NCI-H82 treated with DMSO at 0.1 percent for 48 hours (cell line): ENCODE data around the gene RELA.
"Not testable (repeated sequence)": the region's sequence is repeated elsewhere in the genome, so short reads cannot be mapped to it uniquely, and the experiment has no call there.

Experiments used
- DNase-seq: peaks from one replicate; lab custom pipeline; 2025; ENCODE audit not compliant: unreplicated experiment; lab: John Stamatoyannopoulos, UW

RELA gene

GRCh38 chr11:65672180-65672860, 9.6 kb upstream of the RELA start:
- DNase-seq: no peak

GRCh38 chr11:65663639-65664200, 1.0 kb upstream of the RELA start:
- DNase-seq: no peak

DNA sequence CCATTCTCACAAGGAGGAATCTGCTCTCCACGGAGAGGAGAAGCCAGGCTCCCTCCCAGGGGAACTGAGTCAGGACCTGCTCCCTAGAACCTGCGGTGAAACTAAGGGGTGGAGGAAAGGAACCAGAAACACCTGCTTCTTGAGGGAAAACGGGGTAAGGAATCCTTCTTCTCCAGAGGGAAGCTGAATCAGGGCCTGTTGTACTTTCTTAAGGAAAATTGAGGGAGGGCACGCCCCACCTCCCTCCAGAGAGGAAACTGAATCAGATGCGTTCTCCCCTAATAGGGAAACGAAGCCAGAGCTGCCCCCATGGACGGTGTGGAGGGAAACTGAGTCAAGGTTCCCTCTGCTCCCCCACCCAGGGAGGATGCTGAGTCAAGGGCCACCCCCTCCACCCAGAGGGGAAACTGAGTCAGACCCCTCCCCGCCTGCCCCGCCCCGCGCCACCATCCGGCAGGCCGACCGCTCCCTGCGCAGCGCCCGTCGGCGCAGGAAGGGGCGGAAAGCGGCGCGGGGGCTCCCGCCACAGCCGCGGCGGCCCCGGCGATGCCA, 393 bp downstream of the RELA start:
- no peak for DNase-seq

DNA sequence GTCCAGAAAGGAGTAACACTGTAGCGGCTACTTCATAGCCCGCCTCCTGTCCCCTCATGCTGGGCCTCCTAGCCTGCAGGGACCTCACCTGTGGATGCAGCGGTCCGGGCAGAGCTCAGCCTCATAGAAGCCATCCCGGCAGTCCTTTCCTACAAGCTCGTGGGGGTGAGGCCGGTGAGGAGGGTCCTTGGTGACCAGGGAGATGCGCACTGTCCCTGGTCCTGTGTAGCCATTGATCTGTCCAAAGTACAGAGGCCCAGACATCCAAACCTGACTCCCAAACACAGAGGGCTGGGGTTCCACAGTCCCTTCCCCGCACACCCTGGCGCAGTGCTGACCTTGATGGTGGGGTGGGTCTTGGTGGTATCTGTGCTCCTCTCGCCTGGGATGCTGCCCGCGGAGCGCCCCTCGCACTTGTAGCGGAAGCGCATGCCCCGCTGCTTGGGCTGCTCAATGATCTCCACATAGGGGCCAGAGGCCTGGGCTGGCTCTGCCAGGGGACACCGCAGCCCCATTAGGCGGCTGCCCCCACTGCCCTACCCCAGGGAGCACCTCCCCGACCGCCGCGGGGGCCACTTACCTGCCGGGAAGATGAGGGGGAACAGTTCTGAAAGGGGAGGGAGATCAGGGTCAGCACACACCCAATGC, 993 bp downstream of the RELA start:
- DNase-seq: no peak

- DNase-seq: not testable (repeated sequence)
Observed at GRCh38 chr11:65660908-65661307, 1.8 kb downstream of the RELA start.

GRCh38 chr11:65660038-65660437, 2.7 kb downstream of the RELA start:
- DNase-seq: no peak

- no peak for DNase-seq
Observed at GRCh38 chr11:65658174-65659021, 4.3 kb downstream of the RELA start.

DNA sequence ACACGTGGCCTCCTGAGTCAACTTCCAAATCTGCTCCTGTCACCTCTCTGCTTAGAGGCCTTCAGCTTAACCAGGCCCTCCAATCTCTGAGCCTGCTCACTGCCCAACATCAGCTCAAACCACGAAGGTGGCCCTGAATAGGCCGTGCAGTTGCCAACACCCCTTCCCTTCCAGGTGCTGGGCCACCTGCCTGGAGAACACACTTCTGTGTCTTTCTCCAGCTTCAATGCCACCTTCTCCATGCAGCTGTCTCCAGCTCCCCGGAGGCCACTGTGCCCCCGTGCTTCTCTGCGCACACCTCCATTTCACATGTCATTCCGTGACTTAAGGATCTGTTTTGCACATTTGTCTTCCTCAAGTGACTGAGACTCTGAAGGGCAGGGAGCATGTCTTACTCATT, 5.3 kb downstream of the RELA start:
- DNase-seq: no peak

DNA sequence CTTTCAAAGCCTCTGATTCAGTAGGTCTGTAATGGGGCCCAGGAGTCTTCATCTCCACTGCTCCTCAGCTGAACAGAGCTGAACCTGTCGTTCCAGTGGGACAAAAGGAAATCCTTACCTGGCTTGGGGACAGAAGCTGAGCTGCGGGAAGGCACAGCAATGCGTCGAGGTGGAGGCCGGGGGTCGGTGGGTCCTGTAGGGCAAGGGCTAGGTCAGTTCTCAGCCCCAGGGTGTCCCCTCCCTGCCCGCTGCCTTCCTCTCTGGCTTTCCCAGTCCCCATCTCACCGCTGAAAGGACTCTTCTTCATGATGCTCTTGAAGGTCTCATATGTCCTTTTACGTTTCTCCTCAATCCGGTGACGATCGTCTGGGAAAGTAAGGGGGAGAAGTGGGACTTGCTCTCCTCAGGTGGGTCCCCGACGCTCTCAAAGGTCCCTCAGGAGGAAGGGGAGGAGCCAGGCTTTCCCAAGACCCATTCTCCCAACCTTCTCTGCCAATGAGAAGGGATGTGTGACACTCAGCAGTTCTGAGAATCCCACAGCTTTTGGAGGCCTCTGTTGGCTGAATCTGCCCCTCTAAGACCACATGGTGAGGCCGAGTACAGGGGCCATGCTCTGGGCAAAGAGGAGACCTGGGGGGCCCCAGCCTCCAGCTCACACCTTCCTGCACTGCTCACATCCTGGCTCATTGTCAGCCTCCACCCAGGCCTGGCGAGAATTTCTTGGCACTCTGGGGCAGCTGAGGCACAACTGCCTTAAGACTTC, 7.0 kb downstream of the RELA start:
- no peak for DNase-seq

DNA sequence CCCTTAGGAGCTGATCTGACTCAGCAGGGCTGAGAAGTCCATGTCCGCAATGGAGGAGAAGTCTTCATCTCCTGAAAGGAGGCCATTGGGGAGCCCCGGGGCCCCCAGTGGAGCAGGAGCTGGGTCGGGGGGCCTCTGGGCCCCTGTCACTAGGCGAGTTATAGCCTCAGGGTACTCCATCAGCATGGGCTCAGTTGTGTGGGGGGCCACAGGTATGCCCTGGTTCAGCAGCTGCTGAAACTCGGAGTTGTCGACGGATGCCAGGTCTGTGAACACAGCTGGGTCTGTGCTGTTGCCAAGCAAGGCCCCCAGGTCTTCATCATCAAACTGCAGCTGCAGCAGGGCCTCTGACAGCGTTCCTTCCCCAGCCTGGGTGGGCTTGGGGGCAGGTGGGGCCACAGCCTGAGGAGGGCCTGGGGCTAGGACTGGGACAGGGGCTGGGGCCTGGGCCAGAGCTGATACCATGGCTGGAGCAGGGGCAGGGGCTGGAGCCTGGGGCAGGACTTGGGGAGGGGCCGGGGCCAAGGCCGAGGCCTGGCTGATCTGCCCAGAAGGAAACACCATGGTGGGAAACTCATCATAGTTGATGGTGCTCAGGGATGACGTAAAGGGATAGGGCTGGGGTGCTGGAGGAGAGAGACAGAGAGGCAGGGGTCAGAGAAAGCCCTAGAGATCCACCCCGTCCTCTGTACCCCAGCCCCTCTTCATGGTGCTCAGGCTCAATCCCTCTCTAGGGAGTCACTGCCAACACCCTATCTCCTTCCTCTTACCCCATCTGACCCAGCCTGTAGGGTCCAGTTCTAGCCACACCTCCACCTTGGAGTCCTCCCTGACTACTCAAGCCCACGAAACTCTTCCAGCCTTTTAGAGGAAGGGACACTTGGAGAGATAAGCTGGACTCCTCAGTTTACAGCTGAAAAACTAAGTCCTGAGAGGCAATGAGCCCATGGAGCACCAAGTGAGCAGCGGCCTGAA, 8.1 kb downstream of the RELA start:
- no peak for DNase-seq

GRCh38 chr11:65653229-65654225, 9.2 kb downstream of the RELA start:
- no peak for DNase-seq

DNA sequence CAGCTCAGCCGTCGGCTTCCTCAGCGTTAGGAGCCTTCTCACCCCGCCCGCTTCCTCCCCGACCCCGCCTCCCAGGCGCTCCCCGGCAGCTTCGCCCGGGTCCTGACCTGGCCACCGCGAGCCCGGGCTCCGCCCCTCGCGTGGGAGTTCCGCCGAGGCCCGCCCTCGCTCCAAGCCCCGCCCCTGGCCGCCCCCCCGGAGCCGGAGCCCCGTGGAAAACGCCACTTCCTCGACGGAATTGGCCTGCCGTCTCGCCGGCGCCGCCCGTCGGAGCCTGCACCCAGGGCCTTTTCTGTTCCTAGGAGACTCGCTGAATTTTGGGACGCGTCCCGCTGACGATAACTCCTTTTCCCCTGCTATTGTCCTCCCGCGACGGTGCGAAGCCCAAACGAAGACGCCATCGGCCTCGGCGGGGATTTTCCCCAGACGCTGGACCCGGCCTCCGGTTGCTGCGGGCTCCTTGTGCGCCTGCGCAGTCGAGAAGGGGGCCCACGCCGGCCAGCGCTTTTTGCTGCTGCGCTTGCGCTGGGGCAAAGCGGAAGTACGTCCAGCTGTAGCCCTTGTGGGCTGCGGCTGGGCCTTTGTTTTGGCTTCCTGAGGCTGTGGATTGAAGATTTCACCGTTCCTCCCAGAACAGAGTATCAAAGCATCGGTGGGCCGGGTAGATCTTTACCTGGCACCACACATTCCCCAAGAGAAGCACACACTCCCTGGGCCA, 10.0 kb downstream of the RELA start:
- DNase-seq: peak; percentile 58

DNA sequence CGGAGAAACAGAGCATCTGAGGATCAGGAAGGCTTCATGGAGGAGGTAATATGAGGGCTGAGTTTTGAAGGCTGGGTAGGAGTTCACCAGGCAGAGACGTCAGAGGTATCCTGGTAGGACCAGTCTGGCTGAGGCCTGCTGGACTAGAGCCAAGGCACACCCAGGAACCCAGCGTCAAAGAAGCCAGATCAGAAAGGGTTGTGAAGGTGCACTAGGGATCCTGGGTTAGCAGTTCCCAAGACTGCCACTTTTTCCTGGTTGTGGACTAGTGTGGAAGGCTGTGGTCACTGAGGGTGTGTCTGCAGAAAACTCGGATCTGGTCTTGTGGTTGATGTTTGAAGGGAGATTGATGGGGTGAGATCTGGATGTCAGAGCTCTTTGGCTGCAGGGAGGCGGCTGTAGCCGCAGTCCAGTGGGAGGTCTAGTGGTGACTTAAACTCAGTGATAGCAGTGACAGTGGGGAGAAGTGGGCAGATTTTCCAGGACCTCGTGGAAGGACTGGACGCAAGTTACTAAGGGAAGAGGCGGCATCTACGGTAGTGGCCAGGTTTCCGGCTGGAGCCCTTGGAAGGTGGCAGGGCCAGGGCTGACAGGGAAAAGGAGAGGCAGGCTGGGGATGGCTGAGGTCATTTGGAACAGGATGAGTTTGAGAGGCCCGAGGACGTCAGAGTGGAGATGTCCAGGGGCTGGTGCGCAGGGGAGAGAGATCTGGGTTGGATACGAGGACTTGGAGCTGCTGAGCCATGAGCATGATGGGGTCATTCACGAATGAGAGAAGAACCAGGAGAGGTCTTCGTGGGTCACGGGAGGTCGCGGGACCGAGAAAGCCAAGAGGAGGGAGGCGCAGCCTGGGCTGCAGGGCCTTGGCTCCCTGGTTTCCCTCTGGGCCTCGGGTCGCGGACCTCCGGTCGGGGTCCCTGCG, 10.9 kb downstream of the RELA start:
- no peak for DNase-seq

- DNase-seq: no peak
Observed at GRCh38 chr11:65651339-65651588, 11.5 kb downstream of the RELA start.

DNA sequence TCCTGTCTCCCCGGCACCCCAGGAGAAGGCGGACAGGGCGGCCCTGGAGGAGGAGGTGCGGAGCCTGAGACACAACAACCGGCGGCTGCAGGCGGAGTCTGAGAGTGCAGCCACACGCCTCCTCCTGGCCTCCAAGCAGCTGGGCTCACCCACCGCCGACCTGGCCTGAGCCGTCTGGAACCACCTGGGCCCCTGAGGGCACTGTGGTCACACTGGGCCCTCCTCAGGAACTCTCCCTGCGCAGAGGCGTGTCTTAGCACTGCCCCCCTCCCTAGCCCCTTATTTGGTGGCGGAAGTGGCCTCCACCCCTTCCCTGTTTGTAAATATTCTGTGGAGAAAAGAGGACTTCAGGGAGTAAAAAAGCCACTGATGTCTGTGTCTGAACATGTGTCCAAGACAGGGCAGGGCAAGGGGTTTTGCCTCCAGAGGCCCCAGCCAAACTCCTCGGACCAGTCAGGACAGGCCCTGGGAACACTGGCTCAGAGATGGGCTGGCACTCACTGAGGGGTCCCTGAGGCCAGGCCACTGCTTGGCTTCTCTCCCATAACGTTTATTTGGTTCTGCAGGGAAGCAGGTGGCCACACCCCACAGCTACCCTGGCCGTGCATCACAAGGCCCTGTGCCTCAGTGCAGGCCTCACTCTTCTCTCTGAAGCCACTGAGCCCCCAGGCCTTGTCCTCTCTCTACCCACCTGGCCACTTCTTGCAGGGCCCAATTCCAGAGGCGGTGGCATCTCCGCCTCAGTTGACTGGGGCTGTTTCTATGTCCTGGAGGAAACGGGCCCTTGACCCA, 12.0 kb downstream of the RELA start:
- no peak for DNase-seq
